Pancreas (tissue), 10 donors: ENCODE measurements around the gene RAB1A. TPM values are rescaled to one million over a fixed set of nuclear protein-coding genes. Genes with fewer than 3 reads are reported as not detected.
"Not testable (repeated sequence)": the region's sequence is repeated elsewhere in the genome, so short reads cannot be mapped to it uniquely, and the experiment has no call there.

Experiments used
- ATAC-seq, 4 donors: fragments of 200-7000 bp; cut with Tn5 transposase; one replicate each; pipeline versions ENCODE4 v1.8.0 to v1.9.1; 2020; ENCODE audit warnings: mild to moderate bottlenecking in 4 of 4, moderate library complexity in 4 of 4
- DNase-seq, 6 donors: peaks; one replicate each; pipeline ENCODE4 v3.0.0-alpha.2; 2020
- FAIRE-seq: peaks from 2 replicates; lab custom pipeline; 2012; peaks lifted over from hg19 to GRCh38; lab: Jason Lieb, UNC
- H3K27ac ChIP-seq, 4 donors: fragments of 200-600 bp; sonication (generic); 1 replicate in 3 of 4; 2 replicates in 1 of 4; pipeline versions ENCODE4 v1.5.0 to v1.8.0; 2020
- H3K27me3 ChIP-seq, 4 donors: fragments of 200-600 bp; one replicate each; pipeline ENCODE4 v1.8.0; 2021
- H3K36me3 ChIP-seq, 3 donors: fragments of 200-600 bp; sonication (generic) in 1 of 3; one replicate each; pipeline versions ENCODE4 v1.5.0 to v1.8.0; 2020 to 2021
- H3K4me1 ChIP-seq, 3 donors: fragments of 200-600 bp; one replicate each; pipeline ENCODE4 v1.8.0; 2021
- H3K4me3 ChIP-seq, 4 donors: fragments of 200-600 bp; sonication (generic) in 2 of 4; one replicate each; pipeline versions ENCODE4 v1.5.0 to v1.8.0; 2020 to 2021
- H3K9me3 ChIP-seq, 4 donors: fragments of 200-600 bp; one replicate each; pipeline ENCODE4 v1.8.0; 2021
- WGBS, 2 donors: extraction: QIAGEN DNeasy Blood & Tissue Kit; methylation state at CpG; one replicate each; pipeline ENCODE4 v1.1.7; 2013; 5-methylcytosine and 5-hydroxymethylcytosine counted together
- intact Hi-C, 3 donors: fragments of 100-400 bp; cut with DNase I; formaldehyde crosslinking; loops; one replicate each; pipeline versions ENCODE4 v1.11.1 to v1.14.2; 2022
- polyA plus RNA-seq, 2 donors: library from polyadenylated mRNA; stranded (reverse); fragments of 200-250 nt; gene quantifications; one replicate each; pipeline ENCODE4 v1.2.3, GENCODE V29; 2013
- total RNA-seq, 6 donors: library from RNA; stranded (reverse); fragmentation: NEBNext Ultra II Directional in 4 of 6; extraction: Animal tissue kit (Norgen Biotek cat#: 25700) in 4 of 6; gene quantifications; one replicate each; pipeline versions ENCODE4 v1.2.1 to v1.2.4, GENCODE V29; 2021 to 2023
- TF ChIP-seq, protein P1 (sequence below), 4 donors: fragments of 200-600 bp; sonication (generic) in 3 of 4; IDR thresholded peaks; one replicate each; pipeline versions ENCODE4 v1.5.0 to v1.8.0; 2021; ENCODE audit warnings: antibody characterized with exemption in 4 of 4
- donor health status: healthy with polysubstance abuse.
- donor health status: DM: no; HTN: no; CAD: no; lungs with moderate emphysema.
- donor health status: DM: no; HTN: no; CAD: no.
- donor health status: control.
- donor health status: control.
- donor health status: Bipolar disorder and iron deficiency.
- donor health status: DM: yes; HTN: yes; CAD: no.
- donor health status: DM: no; HTN: no; CAD: no.
- donor health status: DM: no; HTN: no; CAD: no.
- donor health status: DM: yes; HTN: yes; CAD: no.

RAB1A gene
- total and polyA plus RNA-seq, 8 donors: 43.1 to 84.0 (median 67.5) TPM

DNA sequence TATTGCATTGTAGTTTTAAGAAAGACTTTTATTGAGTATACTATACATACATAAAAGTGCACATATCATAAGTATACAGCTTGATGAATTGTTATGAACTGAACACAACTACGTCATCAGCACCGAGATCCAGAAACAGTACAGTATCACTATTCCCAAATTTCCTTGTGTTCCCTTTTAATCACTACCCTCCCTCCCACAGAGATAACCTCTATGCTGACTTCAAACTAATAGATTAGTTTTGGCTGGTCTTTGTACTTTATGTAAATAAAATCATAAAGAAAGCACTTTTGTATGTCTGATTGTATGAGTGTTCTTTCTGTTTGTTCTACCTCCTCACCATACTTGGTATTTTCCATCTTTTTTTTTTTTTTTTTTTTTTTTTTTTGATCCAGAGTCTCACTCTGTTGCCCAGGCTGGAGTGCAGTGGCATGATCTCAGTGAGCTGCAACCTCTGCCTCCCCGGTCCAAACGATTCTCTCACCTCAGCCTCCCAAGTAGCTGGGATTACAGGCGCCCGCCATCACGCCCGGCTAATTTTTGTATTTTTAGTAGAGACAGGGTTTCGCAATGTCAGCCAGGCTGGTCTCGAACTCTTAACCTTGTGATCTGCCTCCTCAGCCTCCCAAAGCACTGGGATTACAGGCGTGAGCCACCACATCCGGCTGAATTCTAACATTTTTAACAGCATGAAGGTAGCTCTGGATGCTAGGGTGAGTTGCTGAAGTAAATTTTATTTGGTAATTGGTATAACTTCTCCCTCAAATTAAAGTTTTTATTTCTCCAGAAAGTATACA is 43.3 kb upstream of the RAB1A start:
- Histone ChIP-seq H3K27me3 (no peaks in the 10 kb centered on the region), H3K27ac (no peak overlapping the region), H3K4me3 (no peak overlapping the region), H3K36me3 (no peaks in the 10 kb centered on the region), H3K4me1 (peaks cover 0 to 7% (median 0%) of the 10 kb centered on the region in 3 donors), H3K9me3 (no peaks in the 10 kb centered on the region)
- TF ChIP-seq, protein P1, sequence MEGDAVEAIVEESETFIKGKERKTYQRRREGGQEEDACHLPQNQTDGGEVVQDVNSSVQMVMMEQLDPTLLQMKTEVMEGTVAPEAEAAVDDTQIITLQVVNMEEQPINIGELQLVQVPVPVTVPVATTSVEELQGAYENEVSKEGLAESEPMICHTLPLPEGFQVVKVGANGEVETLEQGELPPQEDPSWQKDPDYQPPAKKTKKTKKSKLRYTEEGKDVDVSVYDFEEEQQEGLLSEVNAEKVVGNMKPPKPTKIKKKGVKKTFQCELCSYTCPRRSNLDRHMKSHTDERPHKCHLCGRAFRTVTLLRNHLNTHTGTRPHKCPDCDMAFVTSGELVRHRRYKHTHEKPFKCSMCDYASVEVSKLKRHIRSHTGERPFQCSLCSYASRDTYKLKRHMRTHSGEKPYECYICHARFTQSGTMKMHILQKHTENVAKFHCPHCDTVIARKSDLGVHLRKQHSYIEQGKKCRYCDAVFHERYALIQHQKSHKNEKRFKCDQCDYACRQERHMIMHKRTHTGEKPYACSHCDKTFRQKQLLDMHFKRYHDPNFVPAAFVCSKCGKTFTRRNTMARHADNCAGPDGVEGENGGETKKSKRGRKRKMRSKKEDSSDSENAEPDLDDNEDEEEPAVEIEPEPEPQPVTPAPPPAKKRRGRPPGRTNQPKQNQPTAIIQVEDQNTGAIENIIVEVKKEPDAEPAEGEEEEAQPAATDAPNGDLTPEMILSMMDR (IDR thresholded peaks at IDR 0.05): no peak
- FAIRE-seq: no peak
- no peak for DNase-seq
- no peak for ATAC-seq
- 85 to 89% methylated on average over 12 of the region's 12 CpGs for WGBS, 2 donors
- intact Hi-C loops: loop anchor here in 1 of 3 donors (10.0 kb wide), 1 partner anchor 108 kb away; no protein-coding TSS in a partner anchor

DNA sequence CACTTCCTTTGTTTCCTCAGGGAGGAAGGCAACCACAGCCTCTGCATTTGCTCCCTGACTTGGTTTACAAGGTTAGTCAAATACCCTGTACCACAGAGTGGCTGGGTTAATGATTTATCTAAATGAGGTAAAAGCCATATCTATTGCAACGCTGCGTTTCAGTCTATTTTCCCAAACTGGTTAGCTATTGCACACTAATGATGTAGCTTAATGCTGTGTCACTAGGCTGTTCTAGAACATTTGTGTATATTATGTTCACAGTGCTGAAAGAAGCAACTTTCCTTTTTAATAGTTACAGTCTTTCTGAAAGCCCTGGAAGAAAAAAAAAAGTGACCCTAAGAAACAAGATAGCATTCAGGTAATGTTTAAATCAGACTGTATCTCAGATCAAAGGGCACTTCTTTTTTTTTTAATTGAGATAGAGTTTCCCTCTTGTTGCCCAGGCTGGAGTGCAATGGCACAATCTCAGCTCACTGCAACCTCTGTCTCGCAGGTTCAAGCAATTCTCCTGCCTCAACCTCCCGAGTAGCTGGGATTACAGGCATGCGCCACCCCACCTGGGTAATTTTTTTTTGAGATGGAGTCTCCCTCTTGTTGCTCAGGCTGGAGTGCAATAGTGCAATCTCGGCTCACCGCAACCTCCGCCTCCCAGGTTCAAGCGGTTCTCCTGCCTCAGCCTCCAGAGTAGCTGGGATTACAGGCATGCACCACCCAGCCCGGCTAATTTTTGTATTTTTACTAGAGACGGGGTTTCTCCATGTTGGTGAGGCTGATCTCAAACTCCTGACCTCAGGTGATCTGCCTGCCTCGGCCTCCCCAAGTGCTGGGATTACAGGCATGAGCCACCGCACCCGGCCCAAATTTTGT is 40.9 kb upstream of the RAB1A start:
- not testable (repeated sequence) for H3K4me3 ChIP-seq, H3K36me3 ChIP-seq, H3K27me3 ChIP-seq, H3K9me3 ChIP-seq, DNase-seq, H3K4me1 ChIP-seq, FAIRE-seq
- WGBS, 2 donors: 64 to 70% methylated on average over 14 of the region's 14 CpGs
- intact Hi-C loops: loop anchor here in 1 of 3 donors (10.0 kb wide), 1 partner anchor 106 kb away; no protein-coding TSS in a partner anchor
- peak; percentile 90 to 94 (median 93) for ATAC-seq
- H3K27ac ChIP-seq: peak overlapping the region in 2 of 4 donors; percentile 53 to 71

DNA sequence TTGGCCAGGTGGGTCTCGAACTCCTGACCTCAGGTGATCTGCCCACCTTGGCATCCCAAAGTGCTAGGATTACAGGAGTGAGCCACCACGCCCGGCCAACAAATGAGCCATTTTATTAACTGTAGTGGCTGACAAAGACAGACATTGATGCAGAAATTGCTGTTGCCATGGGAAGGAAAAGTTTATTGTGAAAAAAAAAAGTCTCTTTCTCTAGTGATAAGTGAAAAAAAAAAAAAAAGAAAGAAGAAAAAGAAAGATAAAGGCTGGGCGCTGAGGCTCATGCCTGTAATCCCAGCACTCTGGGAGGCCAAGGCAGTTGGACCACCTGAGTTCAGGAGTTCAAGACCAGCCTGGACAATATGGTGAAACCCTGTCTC is 39.8 kb upstream of the RAB1A start:
- peaks cover 0 to 8% (median 0%) of the 10 kb centered on the region in 3 donors for H3K4me1 ChIP-seq
- no peaks in the 10 kb centered on the region for H3K36me3 ChIP-seq
- intact Hi-C loops: loop anchor here in 1 of 3 donors (10.0 kb wide), 1 partner anchor 105 kb away; no protein-coding TSS in a partner anchor
- H3K9me3 ChIP-seq: no peaks in the 10 kb centered on the region
- no peaks in the 10 kb centered on the region for H3K27me3 ChIP-seq
- WGBS, 2 donors: 81% methylated on average over 4 of the region's 4 CpGs
- H3K4me3 ChIP-seq: no peak overlapping the region
- TF ChIP-seq, protein P1 (IDR thresholded peaks at IDR 0.05): no peak
- DNase-seq (no peak), ATAC-seq (peak in 2 of 4 donors; percentile 13 to 18), FAIRE-seq (no peak)
- peak overlapping the region in 2 of 4 donors; percentile 53 to 71 for H3K27ac ChIP-seq

DNA sequence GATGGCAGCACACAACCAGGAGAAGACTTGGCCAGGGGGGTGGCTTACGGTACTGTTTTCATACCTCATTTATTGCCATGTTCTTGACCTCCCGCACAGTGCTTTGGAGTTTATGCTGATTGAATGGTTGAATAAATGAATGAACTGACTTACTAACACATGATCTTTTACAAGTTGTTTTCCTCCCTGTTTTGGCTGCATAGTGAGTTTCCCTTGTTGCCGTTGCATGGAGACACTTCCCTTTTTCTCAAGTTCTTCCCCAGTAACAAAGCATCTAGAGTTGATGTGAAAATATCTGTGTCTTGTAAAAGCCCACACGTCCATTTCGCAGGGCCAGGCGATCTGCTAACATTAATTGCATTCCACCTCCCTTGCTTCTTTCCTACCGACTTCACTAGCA is 35.7 kb upstream of the RAB1A start:
- Histone ChIP-seq H3K9me3 (no peaks in the 10 kb centered on the region), H3K36me3 (no peaks in the 10 kb centered on the region), H3K4me1 (peaks cover 0 to 10% (median 0%) of the 10 kb centered on the region in 3 donors), H3K4me3 (no peak overlapping the region), H3K27me3 (no peaks in the 10 kb centered on the region), H3K27ac (no peak overlapping the region)
- TF ChIP-seq, protein P1 (IDR thresholded peaks at IDR 0.05): no peak
- intact Hi-C loops: no loop called here
- ATAC-seq: peak in 2 of 4 donors; percentile 12 to 38
- no peak for FAIRE-seq
- no peak for DNase-seq
- WGBS, 2 donors: 87 to 90% methylated on average over 7 of the region's 7 CpGs

DNA sequence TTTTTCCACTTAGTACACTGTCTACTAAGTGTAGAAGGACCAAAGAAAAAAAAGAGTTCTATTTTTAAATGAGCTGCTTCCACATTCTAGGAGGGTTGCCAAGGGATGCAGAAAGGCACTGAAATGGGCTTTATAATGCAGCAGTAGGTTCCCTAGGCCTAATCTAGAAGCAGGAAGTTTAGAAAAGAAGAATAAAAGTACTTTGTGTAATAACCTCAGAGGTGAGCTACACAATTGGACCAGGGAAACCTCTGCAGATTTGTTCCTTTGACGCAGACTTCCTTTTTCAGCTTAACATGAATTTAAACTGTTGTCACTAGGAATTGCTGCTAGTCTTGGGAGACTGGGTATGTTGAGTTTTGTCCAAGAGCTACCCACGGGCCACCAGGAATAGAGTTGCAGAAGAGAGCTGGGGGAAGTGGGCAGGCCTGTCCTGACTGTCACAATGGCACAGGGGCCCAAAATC is 34.6 kb upstream of the RAB1A start:
- no peak overlapping the region for H3K4me3 ChIP-seq
- peak in 3 of 4 donors; percentile 15 to 36 (median 35) for ATAC-seq
- H3K4me1 ChIP-seq: peaks cover 0 to 6% (median 0%) of the 10 kb centered on the region in 3 donors
- DNase-seq: no peak
- H3K27me3 ChIP-seq: no peaks in the 10 kb centered on the region
- H3K36me3 ChIP-seq: no peaks in the 10 kb centered on the region
- intact Hi-C loops: no loop called here
- TF ChIP-seq, protein P1 (IDR thresholded peaks at IDR 0.05): no peak
- 73% methylated on average over 2 of the region's 2 CpGs for WGBS, 2 donors
- H3K9me3 ChIP-seq: no peaks in the 10 kb centered on the region
- H3K27ac ChIP-seq: peak overlapping the region in 1 of 4 donors; percentile 17
- no peak for FAIRE-seq
